Activated naive CD4-positive, alpha-beta T cell treated with anti-CD3 and anti-CD28 coated beads for 36 hours (primary cell): Measurements from ENCODE around the gene ZNF385B. TPM values are rescaled to one million over a fixed set of nuclear protein-coding genes. Genes with fewer than 3 reads are reported as not detected.
"Not testable (repeated sequence)": the region's sequence is repeated elsewhere in the genome, so short reads cannot be mapped to it uniquely, and the experiment has no call there.

Experiments used
- CTCF ChIA-PET: fragments of 350-600 bp; sonication (Branson Sonifier 250); formaldehyde crosslinking; loops from one replicate; lab custom pipeline; 2021; ENCODE audit warnings: antibody characterized with exemption; lab: Charles Lee
- DNase-seq: peaks from one replicate; pipeline ENCODE4 v3.0.0-alpha.2; 2020
- H3K27ac Mint-ChIP-seq: one replicate; pipeline ENCODE4 v1.8.0; 2021; ENCODE audit warnings: mild to moderate bottlenecking, mixed read lengths
- H3K27me3 Mint-ChIP-seq: one replicate; pipeline ENCODE4 v1.8.0; 2021; ENCODE audit warnings: low read depth, mixed read lengths
- H3K36me3 Mint-ChIP-seq: one replicate; pipeline ENCODE4 v1.8.0; 2021; ENCODE audit warnings: low read depth, mixed read lengths
- H3K4me1 Mint-ChIP-seq: one replicate; pipeline ENCODE4 v1.8.0; 2021; ENCODE audit warnings: low read depth, mixed read lengths
- H3K4me3 Mint-ChIP-seq: one replicate; pipeline ENCODE4 v1.8.0; 2021; ENCODE audit warnings: mild to moderate bottlenecking, moderate library complexity, mixed read lengths
- H3K9me3 Mint-ChIP-seq: one replicate; pipeline ENCODE4 v1.8.0; 2021; ENCODE audit warnings: mixed read lengths
- intact Hi-C: fragments of 100-400 bp; cut with micrococcal nuclease; formaldehyde crosslinking; loops from one replicate; pipeline ENCODE4 v1.15.1; 2023
- total RNA-seq, 2 experiments: library from RNA; stranded (reverse); gene quantifications; one replicate each; pipeline ENCODE4 v1.2.3, GENCODE V29; 2021

ZNF385B gene
- total RNA-seq, 2 experiments from 2014 or later = not detected

DNA sequence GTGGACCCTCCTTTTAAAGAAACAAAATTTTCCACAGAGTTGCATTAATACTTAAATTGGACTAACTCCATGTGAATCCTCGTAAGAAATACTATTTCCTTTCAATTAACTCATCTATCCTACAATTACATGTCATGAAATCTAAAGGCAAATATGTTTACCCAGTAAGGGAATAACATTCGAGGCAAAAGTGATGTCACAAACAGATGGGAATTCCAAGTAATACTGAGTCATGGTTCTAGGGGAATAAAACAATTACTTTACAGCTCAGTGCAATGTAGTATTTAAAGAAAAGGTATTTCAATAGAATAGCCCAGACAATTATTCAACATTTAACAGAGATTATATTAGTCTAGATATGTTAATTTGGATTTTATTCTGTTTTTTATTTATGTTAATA, 205.8 kb downstream of the ZNF385B start:
- Mint-ChIP-seq H3K36me3 (no peaks in the 10 kb centered on the region), H3K4me3 (no peak overlapping the region), H3K9me3 (no peaks in the 10 kb centered on the region), H3K27ac (no peak overlapping the region), H3K27me3 (peaks cover 5% of the 10 kb centered on the region), H3K4me1 (no peaks in the 10 kb centered on the region)
- CTCF ChIA-PET = no interaction called here
- intact Hi-C loops = no loop called here
- DNase-seq = no peak

DNA sequence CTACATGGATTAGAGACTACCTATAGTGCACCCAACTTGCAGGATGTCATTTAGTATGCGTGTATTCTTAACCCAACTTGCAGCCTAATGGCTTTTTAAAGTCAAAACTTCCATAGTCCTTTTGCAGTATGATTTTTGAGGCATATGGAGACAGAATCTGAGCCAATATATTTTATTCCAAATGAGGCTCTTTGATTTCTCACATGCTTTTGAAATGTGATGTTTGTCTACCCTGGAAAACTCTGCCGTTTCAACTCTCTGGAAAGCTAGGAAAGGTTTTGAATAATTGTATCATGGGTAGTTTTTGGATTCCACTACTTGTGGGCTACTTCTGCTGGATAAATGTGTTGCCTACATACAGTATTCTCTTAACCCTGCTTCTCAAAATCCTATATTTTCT, 206.6 kb downstream of the ZNF385B start:
- intact Hi-C loops = no loop called here
- H3K27me3 Mint-ChIP-seq = peaks cover 5% of the 10 kb centered on the region
- DNase-seq = no peak
- no peaks in the 10 kb centered on the region for H3K36me3 Mint-ChIP-seq
- H3K27ac Mint-ChIP-seq = no peak overlapping the region
- no peaks in the 10 kb centered on the region for H3K4me1 Mint-ChIP-seq
- CTCF ChIA-PET = interaction anchor here (0.7 kb wide), 1 partner anchor 1307 kb away, joined by 3 read pairs; no protein-coding TSS in a partner anchor
- no peak overlapping the region for H3K4me3 Mint-ChIP-seq
- no peaks in the 10 kb centered on the region for H3K9me3 Mint-ChIP-seq

DNA sequence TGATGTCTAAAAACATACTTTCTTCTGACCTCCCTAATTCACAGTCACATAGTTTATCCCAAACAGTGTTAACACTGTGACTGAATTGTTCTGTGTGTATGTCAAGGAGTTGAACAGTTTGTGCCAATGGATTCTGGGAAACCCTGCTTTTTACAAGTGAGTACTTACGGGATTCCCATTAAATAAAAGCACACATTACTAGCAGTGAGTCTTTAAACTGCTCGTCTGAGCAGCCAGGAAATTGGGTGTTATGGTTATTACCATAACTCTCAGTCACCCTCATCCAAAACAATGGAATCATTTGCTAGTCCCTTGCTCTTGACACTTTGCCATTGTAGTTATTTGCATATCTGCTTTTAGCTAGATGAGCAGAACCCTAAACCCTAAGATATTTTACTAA, 209.1 kb downstream of the ZNF385B start:
- Mint-ChIP-seq H3K9me3 (no peaks in the 10 kb centered on the region), H3K4me1 (no peaks in the 10 kb centered on the region), H3K27ac (no peak overlapping the region), H3K36me3 (no peaks in the 10 kb centered on the region), H3K27me3 (peaks cover 9% of the 10 kb centered on the region), H3K4me3 (no peak overlapping the region)
- no peak for DNase-seq
- CTCF ChIA-PET = interaction anchor here (0.6 to 1.2 kb wide), 2 partner anchors 14 to 574 kb away, joined by 4 to 8 read pairs; no protein-coding TSS in a partner anchor
- intact Hi-C loops = no loop called here

DNA sequence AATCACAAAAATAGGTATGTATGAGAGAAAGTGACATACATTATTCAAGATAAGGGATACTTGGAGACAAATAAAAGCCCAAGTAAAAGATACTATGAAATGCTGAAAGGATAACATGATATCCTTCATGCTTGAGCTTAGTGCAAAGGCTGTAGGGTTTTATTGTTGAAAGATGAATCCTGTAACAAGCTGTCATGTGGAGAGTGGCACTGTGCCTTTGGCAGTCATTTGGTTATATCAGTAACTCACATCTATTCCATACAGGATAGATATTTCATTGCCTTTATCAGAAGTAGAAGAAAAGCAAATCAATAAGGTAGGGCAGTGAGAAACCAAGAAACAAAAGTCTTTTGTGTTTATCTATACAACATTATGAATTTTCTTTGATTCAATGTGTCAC, 211.0 kb downstream of the ZNF385B start:
- Mint-ChIP-seq H3K4me3 (no peak overlapping the region), H3K27me3 (peaks cover 6% of the 10 kb centered on the region), H3K9me3 (no peaks in the 10 kb centered on the region), H3K36me3 (no peaks in the 10 kb centered on the region), H3K4me1 (no peaks in the 10 kb centered on the region), H3K27ac (no peak overlapping the region)
- DNase-seq = no peak
- CTCF ChIA-PET = no interaction called here
- intact Hi-C loops = no loop called here

DNA sequence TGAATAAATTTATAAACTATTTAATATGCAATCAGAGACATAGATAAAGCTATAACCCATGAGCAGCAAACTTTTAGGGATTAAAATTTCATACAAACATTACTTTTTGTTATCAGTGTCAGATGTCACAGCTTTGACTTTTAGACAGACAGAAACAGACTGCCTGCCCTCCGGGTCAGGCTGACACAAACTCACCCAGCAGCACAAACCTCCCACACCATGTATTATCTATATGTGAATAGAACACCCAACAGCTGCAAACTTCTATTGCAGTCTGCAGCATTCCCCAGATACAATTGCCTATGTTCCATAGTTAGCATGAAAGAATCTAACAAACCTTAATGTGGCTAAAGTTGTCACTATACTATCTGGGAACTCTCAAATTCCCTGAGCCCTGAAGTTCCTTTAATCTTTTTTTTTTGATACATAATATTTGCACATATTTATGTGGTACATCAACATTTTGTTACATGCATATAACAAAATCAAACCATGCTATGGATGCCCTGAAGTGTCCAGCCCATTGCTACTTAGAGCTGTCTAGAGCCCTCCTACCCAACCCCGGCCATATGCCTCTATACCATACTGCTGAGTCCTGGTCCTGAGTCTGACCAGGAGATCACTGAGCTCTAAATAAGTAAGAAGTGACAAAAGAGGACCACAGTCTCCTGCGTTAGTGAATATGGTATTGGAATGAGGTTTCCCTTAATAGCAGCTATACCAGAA, 214.4 kb downstream of the ZNF385B start:
- intact Hi-C loops = no loop called here
- CTCF ChIA-PET = interaction anchor here (0.6 to 0.7 kb wide), 2 partner anchors 60 to 142 kb away, joined by 3 to 4 read pairs; no protein-coding TSS in a partner anchor
- Mint-ChIP-seq H3K9me3 (no peaks in the 10 kb centered on the region), H3K27ac (no peak overlapping the region), H3K27me3 (peaks cover 4% of the 10 kb centered on the region), H3K4me1 (no peaks in the 10 kb centered on the region), H3K36me3 (no peaks in the 10 kb centered on the region), H3K4me3 (no peak overlapping the region)
- DNase-seq = no peak

DNA sequence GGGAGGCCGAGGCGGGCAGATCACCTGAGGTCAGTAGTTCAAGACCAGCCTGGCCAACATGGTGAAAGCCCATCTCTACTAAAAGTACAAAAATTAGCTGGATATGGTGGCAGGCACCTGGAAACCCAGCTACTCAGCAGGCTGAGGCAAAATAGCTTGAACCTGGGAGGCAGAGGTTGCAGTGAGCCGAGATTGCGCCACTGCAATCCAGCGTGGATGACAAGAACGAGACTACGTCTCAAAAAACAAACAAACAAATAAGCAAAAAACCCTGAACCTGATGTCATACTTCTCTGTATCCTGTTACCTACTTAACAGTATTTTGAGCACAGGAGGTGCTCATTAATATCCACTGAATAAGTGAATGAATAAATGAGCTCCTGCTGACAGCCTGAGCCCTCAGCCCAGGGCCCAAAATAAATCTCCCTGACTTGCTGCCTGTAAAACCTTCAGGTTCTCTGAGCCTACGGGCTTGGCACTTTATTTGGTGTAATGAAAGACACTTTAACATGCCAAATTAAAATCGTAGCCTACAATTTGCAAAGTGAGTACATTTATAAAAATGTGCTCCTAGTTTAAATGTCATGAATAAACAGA, 215.1 kb downstream of the ZNF385B start:
- Mint-ChIP-seq H3K4me1 (no peaks in the 10 kb centered on the region), H3K4me3 (no peak overlapping the region), H3K27me3 (peaks cover 4% of the 10 kb centered on the region), H3K27ac (no peak overlapping the region), H3K9me3 (no peaks in the 10 kb centered on the region), H3K36me3 (no peaks in the 10 kb centered on the region)
- DNase-seq = no peak
- CTCF ChIA-PET = interaction anchor here (0.7 kb wide), 2 partner anchors 59 to 930 kb away, joined by 3 to 4 read pairs; no protein-coding TSS in a partner anchor
- intact Hi-C loops = no loop called here

DNA sequence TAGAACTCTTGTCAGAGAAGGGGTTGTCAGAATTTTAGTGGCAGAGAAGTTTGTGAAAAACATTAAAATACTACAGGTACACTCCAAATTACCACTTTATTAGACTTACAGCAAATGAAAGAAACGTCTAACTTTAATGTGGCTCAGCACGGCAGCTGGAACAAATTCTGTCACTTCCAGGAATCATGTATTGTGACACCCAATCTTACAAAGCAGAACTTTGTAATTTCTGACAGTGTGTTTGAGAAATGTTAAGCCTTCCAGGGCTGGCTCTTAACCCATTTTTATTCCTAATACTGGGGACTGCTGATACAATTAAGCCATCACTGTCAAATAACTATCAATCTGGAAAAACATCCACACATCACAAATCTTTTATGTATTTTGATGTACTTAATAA, 216.4 kb downstream of the ZNF385B start:
- no peak overlapping the region for H3K27ac Mint-ChIP-seq
- CTCF ChIA-PET = no interaction called here
- DNase-seq = no peak
- no peaks in the 10 kb centered on the region for H3K36me3 Mint-ChIP-seq
- H3K4me1 Mint-ChIP-seq = no peaks in the 10 kb centered on the region
- H3K27me3 Mint-ChIP-seq = peaks cover 4% of the 10 kb centered on the region
- H3K4me3 Mint-ChIP-seq = no peak overlapping the region
- H3K9me3 Mint-ChIP-seq = no peaks in the 10 kb centered on the region
- intact Hi-C loops = no loop called here

DNA sequence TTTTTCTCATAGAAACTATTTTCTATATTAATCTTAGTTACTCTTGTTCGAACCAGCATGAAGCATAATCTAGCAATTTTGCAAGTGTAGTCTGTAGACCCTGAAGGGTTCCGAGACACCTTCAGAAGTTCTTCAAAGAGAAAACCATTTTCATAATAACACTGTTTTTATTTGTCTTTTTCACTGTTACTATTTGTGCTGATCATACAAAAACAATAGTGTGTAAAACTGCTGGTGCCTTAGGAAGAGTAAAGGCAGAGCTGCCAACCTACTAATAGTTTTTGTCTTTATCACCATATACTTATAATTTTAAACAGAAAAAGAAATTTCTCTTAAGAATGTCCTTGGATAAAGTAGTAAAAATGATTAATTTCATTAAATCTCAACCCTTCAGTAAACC, 218.9 kb downstream of the ZNF385B start:
- intact Hi-C loops = no loop called here
- Mint-ChIP-seq H3K4me3 (no peak overlapping the region), H3K4me1 (no peaks in the 10 kb centered on the region), H3K27me3 (no peaks in the 10 kb centered on the region), H3K36me3 (no peaks in the 10 kb centered on the region), H3K9me3 (no peaks in the 10 kb centered on the region), H3K27ac (no peak overlapping the region)
- CTCF ChIA-PET = no interaction called here
- DNase-seq = no peak

DNA sequence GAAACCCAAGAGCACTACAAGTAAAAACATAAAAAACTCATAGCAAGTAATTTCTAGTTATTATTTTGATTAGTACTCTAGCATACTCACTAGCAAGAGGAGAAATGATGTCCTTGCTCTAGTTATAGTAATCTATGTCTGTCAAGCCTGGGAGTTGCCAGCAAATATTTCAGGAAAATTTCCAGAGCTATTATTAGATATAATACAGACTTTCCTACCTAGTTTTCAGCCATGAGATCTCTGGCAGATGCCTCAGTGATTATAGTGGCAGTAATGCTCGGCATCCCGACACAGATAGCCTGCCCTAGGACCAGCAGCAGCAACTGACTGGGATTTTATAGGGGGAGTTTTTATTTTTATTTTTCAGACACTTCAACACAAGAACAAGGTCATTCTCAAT, 224.4 kb downstream of the ZNF385B start:
- no peaks in the 10 kb centered on the region for H3K36me3 Mint-ChIP-seq
- H3K4me3 Mint-ChIP-seq = no peak overlapping the region
- no peak for DNase-seq
- H3K27ac Mint-ChIP-seq = no peak overlapping the region
- H3K27me3 Mint-ChIP-seq = no peaks in the 10 kb centered on the region
- no peaks in the 10 kb centered on the region for H3K4me1 Mint-ChIP-seq
- intact Hi-C loops = no loop called here
- CTCF ChIA-PET = no interaction called here
- H3K9me3 Mint-ChIP-seq = peaks cover 2% of the 10 kb centered on the region

DNA sequence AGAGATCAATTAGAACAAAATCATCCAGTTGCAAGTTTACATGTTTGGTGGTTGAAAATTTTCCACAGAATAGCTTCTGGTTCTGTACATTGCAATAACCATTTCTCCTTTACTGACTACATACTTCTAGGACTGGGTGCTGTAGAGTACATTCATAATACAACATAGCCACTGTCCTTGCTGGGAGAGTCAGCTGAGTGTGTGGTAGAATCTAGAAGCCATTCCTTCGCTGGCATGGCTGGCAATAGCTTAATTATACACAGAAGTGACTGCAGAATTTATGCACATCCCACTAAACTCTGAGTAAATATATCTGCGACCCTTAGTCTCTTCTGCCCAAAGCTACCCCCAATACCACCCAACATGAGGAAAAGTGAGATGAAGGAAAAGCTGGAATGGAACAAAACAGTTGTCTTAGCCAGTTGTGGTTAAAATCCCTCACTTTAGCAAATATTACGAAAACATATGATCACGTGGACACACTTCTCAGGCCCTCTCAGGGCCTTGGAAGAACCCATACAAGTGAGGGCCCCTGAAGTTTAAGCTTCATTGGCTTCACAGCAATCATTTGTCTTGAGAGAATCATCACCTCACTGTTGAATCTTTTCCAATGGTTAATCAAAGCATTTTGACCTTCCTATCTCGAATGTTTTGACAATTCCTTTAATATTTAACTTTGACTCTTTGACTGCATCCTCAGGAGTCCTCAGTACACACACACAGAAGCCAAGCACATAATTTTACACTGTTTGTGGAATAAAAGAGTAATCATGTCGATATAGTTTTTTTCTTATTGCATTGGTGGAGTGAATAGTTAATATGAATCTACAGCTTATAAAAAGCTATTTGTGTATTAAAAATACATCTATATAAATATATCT, 225.1 kb downstream of the ZNF385B start:
- peaks cover 2% of the 10 kb centered on the region for H3K9me3 Mint-ChIP-seq
- no peak overlapping the region for H3K27ac Mint-ChIP-seq
- H3K4me1 Mint-ChIP-seq = no peaks in the 10 kb centered on the region
- CTCF ChIA-PET = no interaction called here
- H3K4me3 Mint-ChIP-seq = no peak overlapping the region
- H3K36me3 Mint-ChIP-seq = no peaks in the 10 kb centered on the region
- DNase-seq = no peak
- no peaks in the 10 kb centered on the region for H3K27me3 Mint-ChIP-seq
- intact Hi-C loops = no loop called here

DNA sequence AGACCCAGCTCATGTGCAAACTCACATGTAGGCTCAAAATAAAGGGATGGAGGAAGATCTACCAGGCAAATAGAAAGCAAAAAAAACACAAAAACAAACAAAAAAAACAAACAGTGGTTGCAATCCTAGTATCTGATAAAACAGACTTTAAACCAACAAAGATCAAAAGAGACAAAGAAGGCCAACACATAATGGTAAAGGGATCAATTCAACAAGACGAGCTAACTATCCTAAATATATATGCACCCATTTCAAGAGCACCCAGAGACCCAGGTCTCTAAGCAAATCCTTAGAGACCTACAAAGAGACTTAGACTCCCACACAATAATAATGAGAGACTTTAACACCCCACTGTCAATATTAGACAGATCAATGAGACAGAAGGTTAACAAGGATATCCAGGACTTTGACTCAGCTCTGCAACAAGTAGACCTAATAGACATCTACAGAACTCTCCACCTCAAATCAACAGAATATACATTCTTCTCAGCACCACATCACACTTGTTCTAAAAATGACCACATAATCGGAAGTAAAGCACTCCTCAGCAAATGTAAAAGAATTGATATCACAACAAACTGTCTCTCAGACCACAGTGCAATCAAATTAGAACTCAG, 229.5 kb downstream of the ZNF385B start:
- H3K27ac Mint-ChIP-seq, H3K27me3 Mint-ChIP-seq, intact Hi-C loops, CTCF ChIA-PET, H3K9me3 Mint-ChIP-seq, H3K4me3 Mint-ChIP-seq, H3K4me1 Mint-ChIP-seq, H3K36me3 Mint-ChIP-seq, DNase-seq: not testable (repeated sequence)

DNA sequence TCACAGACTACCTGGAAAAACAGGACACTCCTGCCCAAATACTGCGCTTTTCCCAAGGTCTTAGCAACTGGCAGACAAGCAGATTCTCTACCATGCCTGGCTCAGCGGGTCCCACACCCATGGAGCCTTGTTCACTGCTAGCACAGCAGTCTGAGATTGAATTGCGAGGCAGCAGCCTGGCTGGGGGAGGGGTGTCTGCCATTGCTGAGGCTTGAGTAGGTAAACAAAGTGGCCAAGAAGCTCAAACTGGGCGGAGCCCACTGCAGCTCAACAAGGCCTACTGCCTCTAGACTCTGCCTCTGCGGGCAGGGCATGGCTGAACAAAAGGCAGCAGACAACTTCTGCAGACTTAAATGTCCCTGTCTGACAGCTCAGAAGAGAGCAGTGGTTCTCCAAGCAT, 231.6 kb downstream of the ZNF385B start:
- H3K4me3 Mint-ChIP-seq, H3K27me3 Mint-ChIP-seq, CTCF ChIA-PET, DNase-seq, H3K4me1 Mint-ChIP-seq, H3K27ac Mint-ChIP-seq, H3K36me3 Mint-ChIP-seq, H3K9me3 Mint-ChIP-seq, intact Hi-C loops: not testable (repeated sequence)
